GM19099 (cell line): ENCODE measurements around the gene UBE3A.

Experiments
- POLR2A ChIP-seq: IDR thresholded peaks from 3 replicates; pipeline ENCODE4 v1.6.1; 2011; ENCODE audit warnings: low read depth; ENCODE audit not compliant: insufficient read length; ENCODE audit errors: extremely low read depth

UBE3A gene

DNA sequence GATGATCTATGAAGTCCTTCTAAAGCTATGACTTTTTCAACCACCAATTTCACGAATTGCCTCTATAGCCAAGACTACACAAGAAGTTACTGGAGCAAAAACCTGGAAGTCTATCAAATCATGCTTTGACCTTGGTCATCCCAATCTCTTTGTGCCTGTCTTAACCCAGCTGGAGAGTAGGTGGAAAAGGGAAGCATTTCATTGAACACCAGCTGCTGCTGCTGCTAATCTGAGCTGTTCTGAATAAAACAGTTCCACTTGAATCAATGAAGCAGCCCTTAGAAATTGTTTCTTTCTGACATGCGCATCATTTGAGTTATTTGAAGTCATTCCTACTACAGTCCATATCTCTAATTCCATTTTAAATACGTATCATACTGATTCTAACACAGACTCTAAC lies 7.3 kb upstream of the UBE3A start:
- no peak for TF ChIP-seq POLR2A

DNA sequence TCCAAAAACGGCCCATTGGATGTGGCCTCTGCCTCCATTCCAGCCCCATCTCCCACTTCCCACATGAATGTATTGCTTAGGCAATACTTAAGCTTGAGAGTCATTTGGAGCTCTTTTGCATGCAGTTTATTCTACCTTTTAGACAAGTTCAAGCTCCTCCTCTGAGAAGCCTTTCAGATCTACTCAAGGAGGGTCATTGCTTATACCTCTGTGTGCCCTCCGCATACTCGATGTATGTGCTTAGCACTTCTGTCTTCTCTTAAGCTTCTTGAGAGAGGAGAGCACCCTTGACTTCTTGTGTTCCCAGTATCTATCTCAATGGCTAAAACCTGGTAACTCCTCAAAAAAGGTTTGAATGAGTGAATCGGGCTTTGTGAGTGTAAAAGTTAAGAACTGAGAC lies 6.6 kb upstream of the UBE3A start:
- no peak for TF ChIP-seq POLR2A

DNA sequence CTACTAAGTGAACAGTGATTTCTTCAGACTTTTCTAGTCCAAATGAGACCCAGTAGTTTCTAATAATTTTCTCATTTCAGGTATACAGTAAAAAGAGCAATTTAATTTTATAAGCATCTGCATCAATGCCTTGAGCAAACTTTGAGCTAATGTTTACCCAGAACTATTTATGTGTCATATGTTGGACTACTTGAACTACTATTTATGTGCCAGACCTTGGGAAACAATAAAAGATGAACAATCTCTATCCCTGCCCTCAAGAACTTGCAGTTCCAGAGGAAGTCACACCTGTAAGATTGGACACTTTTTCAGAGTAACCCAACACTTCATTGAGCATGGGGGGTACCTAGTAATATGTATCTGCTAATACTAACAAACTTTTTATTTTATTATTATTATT lies 2.3 kb upstream of the UBE3A start:
- TF ChIP-seq POLR2A, result no peak

DNA sequence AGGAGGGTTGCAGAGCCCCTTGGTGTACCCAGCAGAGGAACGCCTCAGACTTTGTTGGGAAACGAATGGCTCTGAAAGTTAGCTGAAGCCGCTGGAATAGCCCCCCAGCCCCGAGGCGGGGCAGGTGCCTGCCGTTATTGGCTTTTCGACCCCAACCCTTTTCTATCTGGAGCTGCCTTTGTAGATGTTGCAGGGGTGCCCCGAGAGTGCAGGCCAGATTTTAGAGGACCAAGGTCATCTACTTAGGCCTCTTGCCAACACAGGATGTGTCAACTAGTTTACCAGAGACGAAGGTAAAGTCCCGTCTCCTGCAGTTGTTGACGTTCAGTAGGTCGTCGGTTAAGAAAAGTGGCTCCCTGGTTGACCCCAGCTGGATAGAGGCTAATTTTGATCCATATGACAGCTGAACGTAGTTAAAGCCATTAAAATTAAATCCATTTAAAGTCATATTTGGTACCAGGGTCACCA lies 579 bp upstream of the UBE3A start:
- TF ChIP-seq POLR2A, result no peak

- TF ChIP-seq POLR2A, result no peak
Measured at GRCh38 chr15:25437777-25438600, 835 bp downstream of the UBE3A start.

DNA sequence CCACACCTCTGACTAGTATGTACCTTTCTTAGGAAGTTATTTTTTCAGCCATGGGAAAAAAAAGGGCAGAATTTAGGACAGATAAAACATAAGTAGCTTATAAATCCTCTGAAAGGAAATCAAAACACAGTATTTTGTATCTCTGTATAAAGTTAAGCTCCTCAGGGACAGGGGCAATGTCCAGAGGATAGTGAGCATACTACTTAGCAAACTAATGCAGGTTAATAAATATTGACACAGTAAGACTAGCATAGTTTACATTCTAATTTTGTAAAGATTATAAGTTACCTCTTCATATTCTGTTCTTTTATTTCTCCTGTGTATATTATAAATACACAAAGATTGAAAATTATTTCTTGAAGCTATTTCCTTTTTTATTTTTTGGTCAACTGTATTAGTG lies 2.1 kb downstream of the UBE3A start:
- no peak for TF ChIP-seq POLR2A

DNA sequence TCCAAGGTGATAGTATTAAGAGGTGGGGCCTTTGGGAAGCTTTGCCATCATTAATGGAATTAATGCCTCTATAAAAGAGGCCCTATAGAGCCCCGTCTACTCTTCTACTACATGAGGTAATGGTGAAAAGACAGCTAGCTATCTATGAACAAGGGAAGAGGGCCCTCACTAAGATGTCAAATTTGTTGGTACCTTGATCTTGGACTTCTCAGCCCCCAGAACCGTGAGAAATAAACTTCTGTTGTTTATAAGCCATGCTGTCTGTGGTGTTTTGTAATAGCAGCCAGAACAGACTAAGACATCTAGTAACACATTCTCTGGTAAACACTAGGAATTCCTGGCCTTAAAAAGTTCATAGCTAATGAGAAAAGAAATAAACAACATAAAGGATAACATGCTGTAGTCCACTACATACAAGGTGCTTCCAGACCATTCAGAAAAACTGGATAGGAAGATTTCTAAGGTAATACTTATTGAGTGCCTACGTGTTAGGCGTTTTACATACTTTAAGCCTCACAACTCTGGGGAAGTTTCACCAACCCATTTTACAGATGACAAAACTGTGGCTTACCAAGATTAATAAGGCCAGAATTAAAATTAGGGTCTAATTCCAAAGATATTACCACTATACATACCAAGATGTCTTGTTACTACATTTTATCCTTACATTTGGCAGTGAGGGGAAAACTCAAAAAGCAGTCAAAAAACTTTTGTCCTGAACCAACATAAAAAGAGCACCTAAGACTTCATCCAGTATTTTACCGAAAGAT lies 3.2 kb downstream of the UBE3A start:
- no peak for TF ChIP-seq POLR2A

DNA sequence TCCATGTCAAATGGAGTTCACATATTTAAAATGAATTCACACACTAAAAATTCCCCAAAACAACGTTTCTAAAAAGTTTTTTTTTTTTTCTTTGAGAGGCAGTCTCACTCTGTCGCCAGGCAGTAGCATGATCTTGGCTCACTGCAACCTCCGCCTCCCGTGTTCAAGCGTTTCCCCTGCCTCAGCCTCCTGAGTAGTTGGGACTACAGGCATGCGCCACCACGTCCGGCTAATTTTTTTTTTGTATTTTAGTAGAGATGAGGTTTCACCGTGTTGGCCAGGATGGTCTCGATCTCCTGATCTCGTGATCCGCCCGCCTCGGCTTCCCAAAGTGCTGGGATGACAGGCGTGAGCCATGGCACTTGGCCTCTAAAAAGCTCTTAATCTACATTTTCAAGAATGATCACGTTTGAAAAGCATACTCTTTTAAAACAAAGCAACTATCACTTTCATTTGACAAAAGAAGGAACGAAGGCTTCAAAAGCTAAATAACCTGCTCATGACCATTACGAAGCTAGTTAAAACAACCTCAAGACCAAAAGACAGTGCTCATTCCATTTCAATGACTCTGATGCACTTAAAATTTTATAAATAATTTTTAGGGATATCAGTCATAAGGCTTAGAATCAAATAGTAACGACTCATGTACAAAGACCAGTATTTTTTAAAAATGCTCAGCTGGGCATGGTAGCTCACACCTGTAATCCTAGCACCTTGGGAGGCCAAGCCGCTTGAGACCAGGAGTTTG lies 5.5 kb downstream of the UBE3A start:
- no peak for TF ChIP-seq POLR2A

DNA sequence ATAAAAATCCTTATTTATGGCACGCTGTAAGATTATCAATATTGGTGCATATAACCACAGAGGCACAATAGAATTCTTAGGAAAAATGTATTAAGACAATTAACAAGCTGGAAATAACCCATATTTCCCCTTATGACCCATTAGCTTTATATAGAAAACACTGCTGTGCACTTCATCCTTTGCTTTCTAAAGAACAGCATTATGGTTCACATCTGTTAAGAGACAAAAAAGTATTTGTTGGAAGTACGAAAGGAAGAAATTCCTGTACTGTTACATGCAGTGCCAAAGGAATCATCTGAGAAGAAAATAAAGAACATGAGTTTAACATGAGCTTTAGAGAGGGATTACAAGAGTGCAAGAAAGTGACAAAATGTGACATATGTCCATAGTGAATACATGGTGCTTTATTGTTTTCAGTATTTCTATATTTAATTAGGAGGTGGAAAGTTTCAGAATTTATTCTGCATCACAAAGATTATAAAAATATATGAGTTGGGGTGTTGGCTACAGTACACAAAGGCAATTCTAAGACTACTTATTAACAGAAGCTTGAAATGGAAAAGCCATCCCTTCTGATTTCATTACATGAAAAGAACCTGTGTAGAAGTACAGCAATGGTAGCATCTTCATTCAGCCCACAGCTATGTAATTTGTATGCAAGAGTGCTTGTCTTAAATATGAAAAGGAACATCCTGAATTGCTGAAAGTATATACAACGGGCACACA lies 6.8 kb downstream of the UBE3A start:
- TF ChIP-seq POLR2A, result no peak

GRCh38 chr15:25427861-25428260 lies 11.0 kb downstream of the UBE3A start:
- no peak for TF ChIP-seq POLR2A

DNA sequence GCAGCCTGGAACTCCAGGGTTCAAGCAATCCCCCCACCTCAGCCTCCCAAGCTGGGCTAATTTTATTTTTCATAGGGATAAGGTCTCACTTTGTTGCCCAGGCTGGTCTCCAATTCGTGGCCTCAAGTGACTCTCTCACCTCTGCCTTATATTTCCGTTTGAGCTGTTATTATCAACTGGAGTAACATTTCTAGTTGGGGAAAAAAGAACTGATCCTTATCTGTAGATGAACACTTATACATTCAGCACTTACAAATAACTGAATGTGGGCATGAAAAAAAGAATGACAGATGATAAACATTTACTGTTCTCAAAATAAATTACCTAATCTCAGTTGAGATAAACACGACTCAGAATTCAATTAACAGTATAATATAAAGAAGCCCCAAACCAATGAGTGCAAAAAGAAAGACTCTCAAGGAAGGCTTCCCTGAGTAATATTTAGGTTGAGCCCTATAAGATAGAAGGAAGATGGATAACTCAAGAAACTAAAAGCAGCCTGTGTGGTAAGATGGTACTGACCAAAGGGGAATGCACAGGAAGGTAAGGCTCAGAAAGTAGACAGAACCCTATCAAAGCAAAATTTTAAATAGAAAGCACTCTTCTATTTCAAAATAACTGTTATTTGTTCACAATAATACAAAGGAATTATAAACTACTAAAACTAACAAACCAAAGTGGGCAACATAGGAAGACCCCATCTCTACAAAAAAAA lies 11.8 kb downstream of the UBE3A start:
- TF ChIP-seq POLR2A, result no peak

- TF ChIP-seq POLR2A, result no peak
Measured at GRCh38 chr15:25424073-25424472, 14.8 kb downstream of the UBE3A start.

- no peak for TF ChIP-seq POLR2A
Measured at GRCh38 chr15:25422021-25422420, 16.8 kb downstream of the UBE3A start.

DNA sequence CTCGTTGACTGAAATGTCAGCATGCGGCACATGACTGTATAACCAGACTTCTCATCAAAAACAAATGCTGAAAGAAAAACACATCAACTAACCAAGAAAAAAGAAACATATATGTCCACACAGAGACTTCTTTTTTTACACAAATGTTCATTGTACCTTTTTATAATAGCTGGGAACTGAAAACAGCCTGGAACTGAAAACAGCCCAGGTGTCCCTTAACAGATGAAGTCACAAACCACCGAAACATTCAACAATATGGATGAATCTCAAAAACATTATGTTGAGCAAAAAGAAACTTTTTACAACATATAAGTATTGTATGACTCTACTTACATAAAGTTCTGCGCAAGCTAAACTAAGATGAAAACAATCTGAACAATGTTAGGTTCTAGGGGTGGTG lies 20.6 kb downstream of the UBE3A start:
- no peak for TF ChIP-seq POLR2A
